GM19372 (cell line): Measurements from ENCODE around the gene PLA2G4A.

Experiments
- ATAC-seq: cut with Tn5 transposase; IDR thresholded peaks from one replicate; pipeline ENCODE4 v1.9.1; 2021; ENCODE audit warnings: mild to moderate bottlenecking, low read depth, moderate library complexity; ENCODE audit not compliant: unreplicated experiment

Gene PLA2G4A

DNA sequence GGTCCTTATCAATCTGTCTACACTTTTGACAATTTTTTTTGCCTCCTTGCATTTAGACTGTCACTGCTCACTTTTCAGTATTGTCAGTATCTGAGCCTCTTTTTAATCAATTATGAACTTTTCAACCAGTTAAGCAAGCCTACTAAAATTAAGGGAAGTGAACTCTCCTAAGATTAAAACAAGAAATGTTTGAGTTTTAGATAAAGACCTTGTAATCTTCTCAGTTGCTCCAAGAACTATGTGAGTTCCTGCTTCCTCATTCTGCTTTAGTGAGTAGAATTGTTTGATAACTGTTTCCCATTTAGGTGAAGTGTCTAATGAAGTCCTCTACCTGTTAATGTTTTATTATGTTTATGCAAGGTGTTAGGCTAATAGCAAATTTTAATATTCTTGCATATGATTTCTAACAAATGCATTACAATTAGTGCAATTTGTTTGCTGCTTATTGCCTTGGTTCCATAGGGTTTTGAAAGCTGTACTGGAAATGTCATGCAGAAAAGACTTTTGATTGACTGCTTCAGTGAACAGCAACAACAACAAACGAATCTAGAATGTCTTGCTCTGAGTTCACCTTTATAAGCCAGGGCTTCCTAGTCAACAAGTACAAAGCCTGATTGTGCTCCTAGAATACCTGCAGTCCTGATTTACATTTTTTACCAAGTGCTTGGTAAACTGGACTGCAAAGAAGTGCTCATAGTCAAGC, 40.9 kb downstream of the PLA2G4A start:
- no peak for ATAC-seq

DNA sequence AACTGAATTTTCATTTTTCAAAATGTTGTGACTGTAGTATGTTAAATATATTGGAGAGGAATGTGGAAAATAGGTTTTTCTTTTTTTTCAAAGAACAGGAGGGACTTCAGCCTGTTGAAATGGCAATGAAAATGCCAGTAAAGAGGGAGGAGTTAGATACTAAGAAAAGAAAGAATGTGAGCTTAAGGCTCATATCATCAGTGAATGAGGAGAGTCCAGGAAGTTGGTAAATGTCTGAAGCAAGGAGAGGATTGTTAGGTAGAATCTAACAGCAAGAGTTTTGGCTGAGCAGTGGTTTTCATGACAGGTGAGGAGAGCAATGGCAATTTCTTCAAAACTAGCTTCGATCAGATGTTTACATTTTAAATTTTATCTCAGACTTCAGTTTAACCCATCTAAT, 43.0 kb downstream of the PLA2G4A start:
- ATAC-seq = no peak

GRCh38 chr1:186872291-186872690, 43.5 kb downstream of the PLA2G4A start:
- no peak for ATAC-seq

GRCh38 chr1:186873687-186874086, 44.9 kb downstream of the PLA2G4A start:
- ATAC-seq = no peak

DNA sequence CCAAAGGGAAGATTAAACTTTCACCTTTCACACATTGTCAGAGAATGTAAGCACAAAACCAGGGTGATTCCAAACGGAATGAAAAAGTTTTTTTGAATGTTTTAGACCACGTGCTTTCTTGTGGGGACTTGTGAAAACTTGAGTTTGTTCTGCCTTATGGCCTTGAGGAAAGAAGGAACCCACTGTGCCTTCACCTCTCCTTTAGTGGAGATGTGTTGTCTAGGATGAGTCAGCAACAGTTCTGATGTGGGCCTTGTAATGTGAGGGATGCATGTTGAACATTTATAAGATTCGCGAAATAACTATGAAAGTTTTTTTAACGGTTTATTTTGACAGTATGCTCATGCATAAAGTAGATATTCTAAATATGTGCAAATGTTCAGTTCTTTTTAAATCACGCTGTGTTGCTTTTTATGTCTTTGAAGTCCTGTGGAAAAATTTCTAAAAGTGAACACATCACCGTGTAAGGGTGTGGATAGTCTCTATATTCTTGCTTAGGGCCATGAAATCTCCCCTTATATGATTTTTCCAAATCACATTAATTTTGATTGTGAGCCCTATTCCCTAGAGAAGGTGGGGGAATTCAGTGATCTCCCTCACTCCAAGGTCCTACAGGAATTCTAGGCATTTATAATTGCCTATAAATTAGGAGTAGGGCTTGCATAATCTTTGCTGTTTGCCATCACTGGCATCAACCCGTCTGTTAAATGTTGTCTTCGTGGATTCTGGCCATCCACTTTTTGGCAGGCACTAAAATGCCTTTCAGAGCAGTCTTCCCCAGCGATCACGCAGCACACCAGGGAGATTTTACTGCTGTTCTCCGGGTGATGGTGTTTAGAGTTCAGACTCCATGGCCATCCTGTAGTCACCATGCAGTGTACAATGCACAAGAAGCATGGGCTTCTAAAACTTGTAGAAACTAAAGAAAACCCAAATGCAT, 47.4 kb downstream of the PLA2G4A start:
- no peak for ATAC-seq

DNA sequence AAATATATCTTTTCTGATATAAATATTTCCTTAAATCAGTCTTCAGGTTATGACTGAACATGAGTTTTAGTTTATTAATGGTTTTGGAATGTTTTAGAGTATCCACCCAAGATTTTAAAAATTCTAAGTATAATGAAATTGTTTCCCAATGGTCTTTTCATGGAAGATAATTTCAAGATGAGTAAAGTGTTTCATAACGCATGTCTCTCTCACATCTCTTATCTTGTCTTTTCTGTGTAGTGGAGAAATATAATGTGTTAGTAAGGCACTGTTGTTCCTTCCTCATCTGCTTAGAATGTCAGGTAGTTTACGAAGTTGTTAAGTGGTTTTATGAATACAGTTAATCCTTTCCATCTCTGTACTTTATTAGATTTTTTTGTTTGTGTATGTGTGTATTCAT, 49.6 kb downstream of the PLA2G4A start:
- no peak for ATAC-seq

DNA sequence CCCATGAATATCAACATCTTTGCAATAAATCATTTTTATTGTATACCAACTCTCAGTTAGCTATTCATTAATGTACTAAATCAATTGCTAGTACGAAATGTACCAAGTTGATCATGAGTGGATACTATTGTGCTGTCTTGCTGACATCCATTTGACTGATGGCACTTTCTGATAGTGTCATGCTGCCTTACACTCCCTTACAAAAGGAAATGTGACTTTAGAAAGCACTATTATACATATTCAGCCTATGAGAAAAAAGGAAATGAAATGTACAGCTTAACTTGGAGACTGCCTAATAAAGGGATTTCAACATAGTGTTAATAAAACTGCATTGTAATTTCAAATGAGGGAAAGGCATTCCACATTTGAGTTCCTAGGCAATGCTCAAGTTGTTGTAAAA, 52.2 kb downstream of the PLA2G4A start:
- no peak for ATAC-seq

GRCh38 chr1:186882372-186883134, 53.8 kb downstream of the PLA2G4A start:
- ATAC-seq = no peak

DNA sequence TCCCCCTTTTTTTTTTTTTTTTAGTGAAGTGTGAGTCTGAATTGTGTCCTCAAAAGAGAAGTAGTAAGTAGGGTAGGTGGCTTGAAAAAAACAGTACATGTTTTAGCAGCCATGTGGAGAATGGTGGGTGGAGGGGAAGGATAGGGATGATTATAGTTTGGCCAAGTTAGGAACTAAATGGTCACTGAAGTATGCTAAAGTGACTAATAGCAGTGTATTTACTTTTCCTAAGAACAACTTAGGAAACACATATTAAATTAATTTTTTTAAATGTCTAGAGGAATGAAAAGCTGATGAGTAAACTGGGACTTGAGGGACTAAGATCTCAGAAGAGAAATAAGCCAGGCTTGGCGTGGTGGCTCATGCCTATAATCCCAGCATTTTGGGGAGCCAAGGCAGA, 55.5 kb downstream of the PLA2G4A start:
- no peak for ATAC-seq

DNA sequence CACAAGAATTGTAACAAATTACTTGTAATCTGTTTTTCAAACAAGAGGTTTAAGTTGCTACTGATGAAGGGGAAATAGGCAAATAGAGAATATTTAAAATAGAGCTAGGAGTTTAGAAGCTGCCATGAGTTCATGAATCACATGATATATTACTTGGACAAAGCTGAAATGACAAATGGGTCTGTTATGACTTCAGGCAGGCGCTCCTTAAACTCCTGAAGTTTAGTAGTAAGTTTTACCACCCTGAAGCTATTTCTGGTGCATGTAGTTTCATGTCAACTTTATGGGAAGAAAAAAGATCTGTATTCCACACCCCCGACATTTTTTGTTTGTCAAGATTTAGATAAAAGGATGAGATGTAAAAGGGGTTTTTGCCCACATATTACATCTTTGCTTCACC, 58.5 kb downstream of the PLA2G4A start:
- ATAC-seq = no peak

GRCh38 chr1:186888367-186888766, 59.6 kb downstream of the PLA2G4A start:
- no peak for ATAC-seq

- ATAC-seq = no peak
Observed at GRCh38 chr1:186892936-186893335, 64.2 kb downstream of the PLA2G4A start.

DNA sequence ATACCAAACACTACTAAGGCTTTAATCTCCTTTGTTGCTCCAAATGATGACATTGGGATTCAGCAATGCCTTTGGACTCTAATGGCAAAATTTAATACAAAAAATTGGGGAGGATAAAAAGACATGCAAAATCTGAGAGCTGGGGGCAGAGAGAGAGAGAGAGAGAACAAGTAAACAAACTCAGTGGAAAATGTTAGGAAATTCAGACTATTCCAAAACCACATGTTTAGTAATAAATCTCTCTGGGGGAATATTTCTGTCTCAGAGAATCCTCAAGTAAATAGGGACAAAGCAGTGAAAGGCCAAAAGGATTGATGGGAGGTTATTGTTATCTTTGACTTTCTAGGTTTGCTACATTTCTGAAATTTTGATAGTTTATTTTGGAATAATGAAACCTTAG, 65.7 kb downstream of the PLA2G4A start:
- no peak for ATAC-seq

- ATAC-seq = no peak
Observed at GRCh38 chr1:186896211-186896610, 67.5 kb downstream of the PLA2G4A start.

- ATAC-seq = no peak
Observed at GRCh38 chr1:186897008-186897407, 68.3 kb downstream of the PLA2G4A start.

- peak; percentile 86 for ATAC-seq
Observed at GRCh38 chr1:186899577-186899976, 70.8 kb downstream of the PLA2G4A start.

DNA sequence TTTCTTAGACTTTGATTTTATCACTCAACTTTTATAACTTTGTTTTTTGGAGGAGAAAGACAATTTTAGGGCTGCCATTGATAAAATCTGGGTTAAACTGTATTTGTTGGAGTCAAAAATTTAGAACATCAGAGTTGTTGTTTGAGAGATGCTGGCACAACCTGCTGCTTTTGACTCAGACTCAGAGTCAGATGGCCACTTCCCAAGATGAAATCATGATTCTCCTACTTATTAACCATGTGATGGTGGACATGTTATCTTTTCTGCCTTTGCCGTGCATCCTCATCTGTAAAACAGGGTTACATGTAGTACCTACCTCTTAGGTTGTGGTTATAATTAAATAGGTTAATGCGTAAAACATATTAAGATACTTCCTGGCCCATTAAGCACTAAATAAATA, 71.2 kb downstream of the PLA2G4A start:
- ATAC-seq = no peak

DNA sequence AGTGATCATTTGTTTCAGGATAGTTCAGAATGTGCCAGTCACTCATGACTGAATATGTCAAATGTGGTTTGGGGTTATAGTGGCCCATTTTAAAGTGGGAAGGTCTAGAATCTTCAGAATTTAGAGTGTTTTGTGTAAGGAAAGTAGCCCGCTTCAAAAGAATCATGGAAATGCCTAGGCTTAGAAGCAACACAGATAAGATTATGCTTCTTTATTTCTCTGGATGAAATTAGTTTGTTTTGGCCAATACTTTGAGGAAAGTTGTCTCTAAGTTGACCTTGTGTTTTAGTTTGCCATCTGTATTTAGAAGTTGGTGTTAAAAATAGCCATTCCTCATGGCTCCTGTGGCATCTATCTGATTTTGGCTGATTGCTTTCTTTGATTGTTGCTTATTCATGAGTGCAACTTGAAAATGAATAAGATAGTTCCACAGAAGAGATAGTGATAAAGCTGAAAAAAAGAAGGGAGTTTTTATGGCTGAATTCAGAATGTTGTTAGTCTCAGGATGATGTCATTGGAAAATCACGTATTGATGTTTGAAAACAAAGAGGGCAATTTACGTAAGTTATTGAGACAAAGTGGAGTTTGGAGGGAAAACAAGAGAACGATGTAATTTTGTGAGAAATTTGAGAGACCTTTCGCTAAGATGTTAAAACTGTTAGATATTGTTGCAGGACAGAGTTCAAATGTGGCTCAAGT, 71.9 kb downstream of the PLA2G4A start:
- ATAC-seq = no peak

DNA sequence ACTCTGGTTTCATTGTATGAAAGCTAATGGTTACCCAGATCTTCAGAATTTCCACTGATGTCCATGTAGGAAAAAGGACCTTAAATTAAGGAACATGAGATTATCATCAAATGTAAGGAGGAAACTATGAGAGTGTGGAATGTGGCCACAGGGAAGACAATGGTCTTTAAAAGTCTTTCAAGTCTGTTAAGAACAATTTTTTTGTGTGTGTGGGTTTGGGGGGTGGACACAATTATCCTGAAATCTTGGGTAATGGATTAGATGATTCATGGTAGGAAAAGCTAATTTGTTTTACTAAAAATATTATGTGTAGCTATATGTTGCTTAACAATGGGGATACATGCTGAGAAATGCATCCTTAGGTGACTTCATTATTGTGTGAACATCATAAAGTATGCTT, 72.9 kb downstream of the PLA2G4A start:
- no peak for ATAC-seq

DNA sequence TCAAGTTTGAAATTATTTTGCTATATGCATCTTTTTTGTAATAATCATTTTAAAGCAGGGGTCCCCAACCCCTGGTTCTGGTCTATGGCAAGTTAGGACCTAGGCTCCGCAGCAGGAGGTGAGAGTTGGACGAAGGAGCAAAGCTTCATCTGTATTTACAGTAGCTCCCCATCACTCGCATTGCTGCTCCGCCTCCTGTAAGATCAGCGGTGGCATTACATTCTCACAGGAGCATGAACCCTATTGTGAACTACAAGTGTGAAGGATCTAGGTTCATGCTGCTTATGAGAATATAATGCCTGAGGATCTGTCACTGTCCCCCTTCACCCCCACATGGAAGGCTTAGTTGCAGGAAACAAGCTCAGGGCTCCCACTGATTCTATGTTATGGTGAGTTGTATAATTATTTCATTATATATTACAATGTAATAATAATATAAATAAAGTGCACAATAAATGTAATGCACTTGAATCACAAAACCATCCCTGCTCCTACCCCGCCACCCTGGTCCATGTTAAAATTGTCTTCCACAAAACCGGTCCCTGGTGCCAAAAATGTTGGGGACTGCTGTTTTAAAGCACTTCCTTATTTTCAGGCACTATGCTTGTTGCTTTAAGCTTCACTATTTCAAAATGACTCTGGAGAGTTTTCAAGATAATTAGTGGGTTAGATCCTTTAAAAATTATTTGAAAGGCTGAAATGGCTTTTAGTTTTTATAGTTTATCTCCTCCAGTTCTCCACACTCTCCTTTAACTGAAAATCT, 74.8 kb downstream of the PLA2G4A start:
- ATAC-seq = no peak
